HG03575 (cell line): Measurements from ENCODE around the gene ANTXR2.
"Not testable (repeated sequence)": the region's sequence is repeated elsewhere in the genome, so short reads cannot be mapped to it uniquely, and the experiment has no call there.

Source experiments
- ATAC-seq: cut with Tn5 transposase; IDR thresholded peaks from one replicate; pipeline ENCODE4 v1.9.1; 2021; ENCODE audit not compliant: unreplicated experiment, insufficient number of reproducible peaks, low FRiP score; ENCODE audit errors: extremely low read depth

The ANTXR2 gene

DNA sequence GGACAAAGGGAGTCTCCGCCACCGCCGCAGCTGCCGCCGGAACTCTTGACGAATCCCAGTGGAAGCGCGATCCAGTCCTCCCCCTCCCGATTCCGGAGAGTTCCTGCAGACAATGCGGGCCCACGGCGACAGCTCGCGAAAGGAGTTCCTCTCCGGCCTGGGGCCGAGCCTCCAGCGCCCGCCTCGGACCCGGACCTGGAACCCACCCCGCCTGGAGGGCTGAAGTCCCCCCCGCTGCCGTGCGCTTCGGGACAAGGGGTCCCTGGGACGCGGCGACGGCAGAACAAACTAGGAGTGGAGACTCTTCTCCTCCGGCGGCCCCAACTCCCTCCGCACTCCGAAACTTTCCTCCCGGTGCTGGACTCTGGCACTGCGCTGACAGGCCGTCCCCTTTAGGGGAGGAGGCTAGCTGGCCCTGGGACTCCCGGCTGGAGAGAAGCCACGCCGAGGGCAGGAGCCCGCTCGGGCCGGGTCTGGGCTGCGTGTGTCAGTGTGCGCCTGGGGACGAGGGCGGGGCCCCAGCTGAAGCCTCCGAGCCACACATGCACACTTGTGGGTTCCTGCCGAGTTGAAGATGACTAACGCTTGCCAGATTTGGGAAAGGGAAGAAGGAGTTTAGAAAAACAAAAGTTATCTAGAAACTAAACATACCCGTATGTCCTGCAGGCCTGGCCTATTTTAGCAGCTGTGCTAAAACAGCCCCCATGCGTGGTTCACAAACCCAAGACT lies at the start of gene ANTXR2:
TSS of gene ANTXR2 (minus strand) at position 486 of the 729 bp plus-strand sequence. CDS start 669 bp downstream, outside the sequence.
- peak; percentile 29 for ATAC-seq

DNA sequence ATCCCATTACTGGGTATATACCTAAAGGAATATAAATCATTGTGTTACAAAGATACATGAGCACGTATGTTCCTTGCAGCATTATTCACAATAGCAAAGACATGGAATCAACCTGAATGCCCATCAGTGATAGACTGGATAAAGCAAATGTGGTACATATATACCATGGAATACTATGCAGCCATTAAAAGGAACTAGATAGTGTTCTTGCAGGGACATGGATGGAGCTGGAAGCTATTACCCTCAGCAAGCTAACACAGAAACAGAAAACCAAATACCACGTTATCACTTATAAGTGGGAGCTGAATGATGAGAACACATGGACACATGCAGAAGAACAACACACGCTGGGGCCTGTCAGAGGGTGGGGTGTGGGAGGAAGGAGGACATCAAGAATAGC lies 48.8 kb upstream of the ANTXR2 start:
- not testable (repeated sequence) for ATAC-seq

- not testable (repeated sequence) for ATAC-seq
Measured at GRCh38 chr4:80119620-80120019, 46.6 kb upstream of the ANTXR2 start.

DNA sequence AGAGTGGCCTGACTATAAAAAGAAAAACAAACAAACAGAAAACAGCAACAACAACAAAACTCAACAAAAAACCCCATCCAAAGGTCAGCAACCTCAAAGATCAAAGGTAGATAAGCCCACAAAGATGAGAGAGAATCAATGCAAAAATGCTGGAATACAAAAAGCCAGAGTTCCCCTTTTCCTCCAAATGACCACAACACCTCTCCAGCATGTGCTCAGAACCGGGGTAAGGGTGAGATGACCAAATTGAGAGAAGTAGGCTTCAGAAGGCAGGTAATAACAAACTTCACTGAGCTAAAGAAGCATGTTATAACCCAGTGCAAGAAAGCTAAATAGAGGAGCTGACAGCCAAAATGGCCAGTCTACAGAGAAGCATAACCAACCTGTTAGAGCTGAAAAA lies 43.5 kb upstream of the ANTXR2 start:
- ATAC-seq: no peak

GRCh38 chr4:80115368-80116181 lies 42.5 kb upstream of the ANTXR2 start:
- ATAC-seq: no peak

DNA sequence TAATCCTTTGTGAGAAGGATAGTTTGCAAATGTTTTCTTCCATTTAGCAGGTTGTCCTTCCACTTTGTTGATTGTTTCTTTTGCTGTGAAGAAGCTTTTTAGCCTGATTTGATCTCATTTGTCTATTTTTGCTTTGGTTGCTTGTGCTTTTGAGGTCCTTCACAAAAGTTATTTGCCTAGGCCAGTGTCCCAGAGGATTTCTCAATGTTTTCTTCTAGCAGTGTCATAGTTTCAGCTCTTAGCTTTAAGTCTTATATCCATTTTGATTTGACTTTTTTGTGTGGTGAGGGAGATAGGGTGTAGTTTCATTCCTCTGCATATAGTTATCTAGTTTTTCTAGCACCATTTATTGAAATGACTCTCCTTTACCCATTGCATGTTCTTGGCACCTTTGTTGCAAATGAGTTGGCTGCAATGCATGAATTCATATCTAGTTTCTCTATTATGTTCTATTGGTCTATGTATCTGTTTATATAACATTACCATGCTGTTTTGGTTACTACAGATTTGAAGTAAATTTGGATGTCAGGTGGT lies 41.8 kb upstream of the ANTXR2 start:
- ATAC-seq: no peak

DNA sequence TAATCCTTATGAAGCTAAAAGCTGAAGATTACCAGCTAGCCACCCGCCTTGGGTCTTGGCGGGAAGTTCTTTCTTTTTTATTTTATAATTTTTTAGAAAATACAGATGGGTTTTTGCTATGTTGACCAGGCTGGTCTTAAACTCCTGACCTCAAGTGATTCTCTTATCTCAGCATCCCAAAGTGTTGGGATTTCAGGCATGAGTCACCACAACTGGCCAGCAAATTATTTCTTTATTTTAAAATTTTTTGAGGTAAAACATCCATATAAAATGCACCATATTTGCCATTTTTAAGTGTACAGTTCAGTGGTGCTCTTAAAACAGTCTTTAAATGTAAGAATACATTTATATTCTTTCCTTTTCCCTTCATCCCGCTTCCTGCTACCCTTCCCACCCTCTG lies 40.6 kb upstream of the ANTXR2 start:
- no peak for ATAC-seq

- no peak for ATAC-seq
Measured at GRCh38 chr4:80112236-80112635, 39.2 kb upstream of the ANTXR2 start.

- ATAC-seq: no peak
Measured at GRCh38 chr4:80111276-80111675, 38.2 kb upstream of the ANTXR2 start.

DNA sequence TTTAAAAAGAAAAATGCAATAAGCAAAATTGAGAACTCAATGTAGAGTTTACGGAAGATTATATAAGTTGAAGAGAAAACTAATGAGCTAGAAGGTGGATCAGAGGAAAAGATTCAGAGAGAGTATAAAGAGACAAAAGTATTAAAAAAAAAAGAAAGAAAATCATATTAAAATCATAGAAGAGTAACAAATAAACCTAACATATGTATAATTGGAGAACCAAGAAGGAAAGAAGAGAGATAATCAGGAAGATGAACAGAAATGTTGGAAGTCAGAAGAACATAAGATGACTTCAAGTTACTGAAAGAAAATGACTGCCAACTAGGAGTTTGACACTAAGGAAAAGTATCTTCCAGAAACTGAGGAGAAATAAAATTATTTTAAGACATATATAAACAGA lies 34.3 kb upstream of the ANTXR2 start:
- ATAC-seq: no peak

GRCh38 chr4:80104927-80105326 lies 31.9 kb upstream of the ANTXR2 start:
- ATAC-seq: no peak

DNA sequence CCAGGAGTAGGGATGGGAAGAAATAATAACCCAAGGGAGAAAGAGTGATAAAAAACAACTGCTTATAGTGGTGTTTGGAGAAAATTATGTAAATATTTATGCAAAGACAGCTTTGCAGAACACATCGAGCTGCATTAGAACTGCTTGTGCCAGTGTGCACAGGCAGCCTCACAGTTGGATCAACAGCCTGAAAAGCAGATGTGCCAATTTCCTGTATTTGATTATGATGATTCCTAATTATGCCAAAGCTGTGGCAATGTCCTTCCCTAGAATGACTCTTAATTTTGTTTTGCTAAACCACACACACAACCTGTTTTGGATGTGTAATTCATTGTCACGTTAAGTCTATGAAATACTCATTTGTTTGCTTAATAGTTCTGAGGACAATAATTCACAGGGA lies 30.6 kb upstream of the ANTXR2 start:
- no peak for ATAC-seq

DNA sequence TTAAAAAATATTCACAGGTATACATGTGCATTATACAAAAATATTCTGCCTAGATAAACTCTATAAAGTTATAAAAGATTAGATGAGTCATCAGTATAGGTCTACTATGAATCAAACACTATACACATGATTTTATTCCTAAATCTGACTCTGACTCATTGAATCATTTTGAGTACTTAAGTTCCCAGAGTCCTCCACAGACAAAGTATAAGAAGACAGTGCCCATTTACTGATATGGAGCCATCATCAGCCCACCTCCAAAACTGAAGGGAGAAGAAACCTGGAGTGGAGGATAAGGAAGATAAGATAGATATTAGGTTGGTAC lies 28.7 kb upstream of the ANTXR2 start:
- ATAC-seq: no peak

DNA sequence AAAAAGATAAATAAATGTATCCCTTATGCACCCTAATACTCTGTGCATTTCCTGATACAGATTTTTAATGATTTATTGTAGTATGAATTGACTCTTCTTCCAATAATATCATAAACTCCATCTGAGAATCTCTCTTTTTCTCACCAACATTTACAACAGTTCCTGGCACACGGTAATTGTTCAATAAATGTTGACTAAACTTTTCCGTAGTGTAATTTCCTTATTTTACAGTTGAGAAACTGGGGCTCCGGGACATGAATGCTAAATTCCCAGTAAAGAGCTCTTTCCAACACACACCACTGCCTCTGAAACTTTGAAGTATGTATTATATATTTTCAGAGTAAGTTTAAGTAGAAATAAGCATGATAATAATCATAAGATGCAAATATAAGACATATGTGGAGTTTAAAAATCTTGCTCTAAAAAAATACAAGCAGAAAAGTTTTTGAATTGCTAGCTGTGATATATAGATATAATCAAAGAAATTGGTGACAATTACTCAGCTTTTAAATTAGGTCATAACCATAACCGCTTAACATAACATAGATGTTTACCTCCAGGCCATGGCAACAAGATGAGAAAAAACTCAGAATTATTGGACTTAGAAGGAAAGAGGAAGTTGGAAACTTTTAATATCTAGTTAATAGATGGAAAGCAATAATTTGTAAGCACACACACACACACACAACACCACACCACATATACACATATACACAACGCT lies 28.2 kb upstream of the ANTXR2 start:
- ATAC-seq: no peak

GRCh38 chr4:80099671-80100070 lies 26.6 kb upstream of the ANTXR2 start:
- ATAC-seq: no peak

DNA sequence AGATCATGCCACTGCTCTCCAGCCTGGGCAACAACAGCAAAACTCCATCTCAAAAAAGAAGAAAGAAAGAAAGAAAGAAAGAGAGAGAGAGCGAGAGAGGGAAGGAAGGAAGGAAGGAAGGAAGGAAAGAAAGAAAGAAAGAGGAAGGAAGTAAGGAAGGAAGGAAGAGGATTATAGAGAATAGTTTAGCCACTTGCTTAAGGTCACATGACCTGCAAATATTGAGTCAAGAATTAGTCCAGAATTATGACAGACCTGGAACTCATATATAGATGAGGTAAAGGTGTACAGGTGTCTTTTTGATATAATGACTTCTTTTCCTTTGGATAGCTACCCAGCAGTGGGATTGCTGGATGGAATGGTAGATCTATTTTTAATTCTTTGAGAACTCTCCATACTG lies 25.6 kb upstream of the ANTXR2 start:
- ATAC-seq: no peak

- ATAC-seq: no peak
Measured at GRCh38 chr4:80097400-80098177, 24.6 kb upstream of the ANTXR2 start.

- ATAC-seq: no peak
Measured at GRCh38 chr4:80096175-80096850, 23.3 kb upstream of the ANTXR2 start.
